Measurements from ENCODE around the gene EIF5.

DNA sequence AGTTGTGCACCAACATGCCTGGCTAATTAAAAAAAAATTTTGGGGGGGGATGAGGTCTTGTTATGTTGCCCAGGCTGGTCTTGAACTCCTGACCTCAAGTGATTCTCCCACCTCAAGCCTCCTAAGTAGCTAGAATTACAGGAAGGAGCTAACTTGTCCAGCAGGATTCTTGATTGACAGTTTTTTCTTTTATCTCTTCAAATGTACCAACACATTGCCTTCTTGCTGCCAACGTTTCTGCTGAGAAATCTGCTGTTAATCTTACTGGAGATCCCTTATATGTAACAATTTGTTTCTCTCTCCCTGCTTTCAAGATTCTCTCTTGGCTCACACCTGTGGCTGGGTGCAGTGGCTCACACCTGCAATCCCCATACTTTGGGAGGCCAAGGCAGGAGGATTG, 28.7 kb downstream of the EIF5 start:
- TF ChIP-seq POLR2A (IDR thresholded peaks at IDR 0.05; ENCODE audit: low read length) (no peak), GATA1 (IDR thresholded peaks at IDR 0.05; ENCODE audit: low read depth, low read length) (no peak)
